OCI-LY7 (cell line): Measurements from ENCODE around the gene DOCK7. TPM values are rescaled to one million over a fixed set of nuclear protein-coding genes. Genes with fewer than 3 reads are reported as not detected.

Experiments used
- BruUV-seq: library from RNA; stranded (reverse); fragments of 400-500 nt; replicated peaks from 2 replicates; lab custom pipeline; 2021; lab: Mats Ljungman, UMichigan
- CTCF ChIA-PET: fragments of 300-600 bp; sonication (Branson Sonifier 250); formaldehyde crosslinking; loops from one replicate; lab custom pipeline; 2022; ENCODE audit warnings: antibody characterized with exemption; ENCODE audit not compliant: unreplicated experiment; lab: Charles Lee
- POLR2A ChIA-PET: fragments of 300-600 bp; sonication (Branson Sonifier 250); formaldehyde crosslinking; loops from one replicate; lab custom pipeline; 2022; ENCODE audit warnings: antibody characterized with exemption; lab: Charles Lee
- DNase-seq: peaks from one replicate; pipeline ENCODE4 v3.0.0-alpha.2; 2015; ENCODE audit warnings: low spot score
- H2AFZ ChIP-seq: fragments of 200-600 bp; sonication (generic), shearing (Covaris generic); 2 replicates; pipeline ENCODE4 v1.6.1; 2014; ENCODE audit warnings: mild to moderate bottlenecking, antibody characterized with exemption, low read length, moderate library complexity
- H3K27ac ChIP-seq: fragments of 200-600 bp; sonication (generic); 2 replicates; pipeline ENCODE4 v1.5.1; 2014; ENCODE audit warnings: mixed run types, low read depth, mild to moderate bottlenecking, moderate library complexity, low read length, inconsistent platforms; ENCODE audit not compliant: poor library complexity, severe bottlenecking
- H3K36me3 ChIP-seq: fragments of 200-600 bp; sonication (generic); 2 replicates; pipeline ENCODE4 v1.6.1; 2014; ENCODE audit warnings: mild to moderate bottlenecking, antibody characterized with exemption, low read length, moderate library complexity, mixed read lengths; ENCODE audit not compliant: insufficient read depth
- H3K4me1 ChIP-seq: fragments of 200-600 bp; sonication (generic); 2 replicates; pipeline ENCODE4 v1.5.1; 2014; ENCODE audit warnings: mild to moderate bottlenecking, low read length; ENCODE audit not compliant: insufficient read depth, poor library complexity, severe bottlenecking
- H3K4me2 ChIP-seq: fragments of 200-600 bp; sonication (generic); 2 replicates; pipeline ENCODE4 v1.6.1; 2014; ENCODE audit warnings: mild to moderate bottlenecking, low read length
- H3K4me3 ChIP-seq: fragments of 200-600 bp; sonication (generic); 2 replicates; pipeline ENCODE4 v1.5.1; 2014; ENCODE audit warnings: mild to moderate bottlenecking, low read depth, low read length; ENCODE audit not compliant: poor library complexity, severe bottlenecking
- H3K79me2 ChIP-seq: fragments of 200-600 bp; sonication (generic); 2 replicates; pipeline ENCODE4 v1.6.1; 2016; ENCODE audit warnings: low read depth, mild to moderate bottlenecking, low read length, moderate library complexity, mixed read lengths; ENCODE audit not compliant: insufficient read depth
- H3K9me2 ChIP-seq: fragments of 200-600 bp; sonication (generic); 2 replicates; pipeline ENCODE4 v1.6.1; 2016; ENCODE audit warnings: mild to moderate bottlenecking, low read length, mixed read lengths; ENCODE audit not compliant: insufficient read depth
- H3K9me3 ChIP-seq: fragments of 200-600 bp; sonication (generic); 2 replicates; pipeline ENCODE4 v1.6.1; 2014; ENCODE audit warnings: mild to moderate bottlenecking, mixed run types, low read length, mixed read lengths
- H4K20me1 ChIP-seq: fragments of 200-600 bp; sonication (generic); 2 replicates; pipeline ENCODE4 v1.6.1; 2014; ENCODE audit warnings: mild to moderate bottlenecking, antibody characterized with exemption, low read length, moderate library complexity, mixed read lengths; ENCODE audit not compliant: insufficient read depth
- EZH2phosphoT487 ChIP-seq: fragments of 200-600 bp; sonication (generic); IDR thresholded peaks from 2 replicates; pipeline ENCODE4 v1.6.1; 2018; ENCODE audit warnings: low read depth, borderline replicate concordance, mild to moderate bottlenecking, mixed run types, antibody characterized with exemption, low read length, moderate library complexity, mixed read lengths
- intact Hi-C: fragments of 100-400 bp; cut with micrococcal nuclease; formaldehyde crosslinking; loops from one replicate; pipeline ENCODE4 v1.10.0; 2022; ENCODE audit not compliant: unreplicated experiment
- total RNA-seq, 2 experiments: library from RNA; depleted of rRNA in 1 of 2; stranded (reverse); fragments of >200 nt in 1 of 2; shearing (Covaris generic) in 1 of 2; gene quantifications; 2 replicates each; pipeline ENCODE4 v1.2.3, GENCODE V29; 2014 to 2022
- TF ChIP-seq, protein P1 (sequence below): fragments of 200-600 bp; sonication (generic); conservative IDR thresholded peaks from 2 replicates; pipeline ENCODE4 v1.5.1; 2014; ENCODE audit warnings: mild to moderate bottlenecking, antibody characterized with exemption, low read length, moderate library complexity, mixed read lengths

DOCK7 gene
- total RNA-seq, 2 experiments from 2014 or later, result 19.5 to 20.3 TPM

DNA sequence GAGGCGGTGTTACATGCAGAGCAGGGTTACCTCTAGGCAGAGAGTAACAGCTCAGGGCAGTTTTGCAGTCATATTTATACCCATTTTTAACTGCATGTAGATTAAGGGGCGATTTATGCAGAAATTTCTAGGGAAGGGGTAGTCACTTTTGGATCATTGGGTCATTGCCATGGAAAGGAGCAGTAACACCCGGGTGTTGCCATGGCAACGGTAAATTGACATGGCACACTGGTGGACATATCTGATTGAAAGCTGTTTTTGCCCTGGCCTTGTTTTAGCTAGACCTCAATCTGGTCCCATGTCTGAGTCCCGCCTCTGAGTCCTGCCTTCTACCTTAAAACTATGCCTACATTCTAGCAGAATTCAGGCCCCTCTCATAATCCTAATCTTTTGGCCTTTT is 263.1 kb downstream of the DOCK7 start:
- no peak overlapping the region for H3K27ac ChIP-seq
- H2AFZ ChIP-seq, result no peak overlapping the region
- no peaks in the 10 kb centered on the region for H3K79me2 ChIP-seq
- no peak overlapping the region for H3K4me2 ChIP-seq
- no peaks in the 10 kb centered on the region for H3K9me3 ChIP-seq
- peaks cover 5% of the 10 kb centered on the region for H3K4me1 ChIP-seq
- no TSS peak for BruUV-seq
- ChIA-PET CTCF (no interaction called here), POLR2A (interaction anchor here (0.7 to 1.3 kb wide), 2 partner anchors 11 to 940 kb away, joined by 3 to 4 read pairs; no protein-coding TSS in a partner anchor)
- no peak overlapping the region for H3K4me3 ChIP-seq
- no peaks in the 10 kb centered on the region for H4K20me1 ChIP-seq
- no peaks in the 10 kb centered on the region for H3K36me3 ChIP-seq
- intact Hi-C loops, result no loop called here
- TF ChIP-seq EZH2phosphoT487, result no peak
- TF ChIP-seq, protein P1, sequence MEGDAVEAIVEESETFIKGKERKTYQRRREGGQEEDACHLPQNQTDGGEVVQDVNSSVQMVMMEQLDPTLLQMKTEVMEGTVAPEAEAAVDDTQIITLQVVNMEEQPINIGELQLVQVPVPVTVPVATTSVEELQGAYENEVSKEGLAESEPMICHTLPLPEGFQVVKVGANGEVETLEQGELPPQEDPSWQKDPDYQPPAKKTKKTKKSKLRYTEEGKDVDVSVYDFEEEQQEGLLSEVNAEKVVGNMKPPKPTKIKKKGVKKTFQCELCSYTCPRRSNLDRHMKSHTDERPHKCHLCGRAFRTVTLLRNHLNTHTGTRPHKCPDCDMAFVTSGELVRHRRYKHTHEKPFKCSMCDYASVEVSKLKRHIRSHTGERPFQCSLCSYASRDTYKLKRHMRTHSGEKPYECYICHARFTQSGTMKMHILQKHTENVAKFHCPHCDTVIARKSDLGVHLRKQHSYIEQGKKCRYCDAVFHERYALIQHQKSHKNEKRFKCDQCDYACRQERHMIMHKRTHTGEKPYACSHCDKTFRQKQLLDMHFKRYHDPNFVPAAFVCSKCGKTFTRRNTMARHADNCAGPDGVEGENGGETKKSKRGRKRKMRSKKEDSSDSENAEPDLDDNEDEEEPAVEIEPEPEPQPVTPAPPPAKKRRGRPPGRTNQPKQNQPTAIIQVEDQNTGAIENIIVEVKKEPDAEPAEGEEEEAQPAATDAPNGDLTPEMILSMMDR, result no peak
- DNase-seq, result no peak
- no peaks in the 10 kb centered on the region for H3K9me2 ChIP-seq

DNA sequence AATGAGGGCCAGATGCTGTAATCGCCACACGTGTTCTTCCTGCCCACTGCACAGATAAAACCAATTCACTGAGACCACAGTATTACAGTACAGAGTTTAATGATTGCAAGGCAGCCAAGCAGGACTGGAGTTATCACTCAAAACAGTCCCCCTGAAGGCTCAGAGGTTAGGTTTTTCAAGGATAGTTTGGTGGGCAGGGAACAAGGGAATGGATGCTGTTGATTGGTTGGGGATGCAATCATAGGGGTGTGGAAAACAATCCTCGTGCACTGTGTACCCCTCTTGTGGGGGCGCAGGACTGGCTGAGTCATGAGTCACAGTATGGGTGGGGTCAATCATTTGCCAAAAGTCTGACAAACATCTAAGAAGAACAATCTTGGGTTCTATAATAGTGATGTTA is 263.8 kb downstream of the DOCK7 start:
- no peak overlapping the region for H3K27ac ChIP-seq
- BruUV-seq, result no TSS peak
- intact Hi-C loops, result no loop called here
- ChIA-PET POLR2A (no interaction called here), CTCF (no interaction called here)
- H3K79me2 ChIP-seq, result no peaks in the 10 kb centered on the region
- peaks cover 5% of the 10 kb centered on the region for H3K4me1 ChIP-seq
- no peaks in the 10 kb centered on the region for H3K9me3 ChIP-seq
- H3K36me3 ChIP-seq, result no peaks in the 10 kb centered on the region
- no peaks in the 10 kb centered on the region for H4K20me1 ChIP-seq
- DNase-seq, result no peak
- TF ChIP-seq EZH2phosphoT487, result no peak
- TF ChIP-seq, protein P1, result no peak
- H3K4me3 ChIP-seq, result no peak overlapping the region
- H3K4me2 ChIP-seq, result no peak overlapping the region
- H2AFZ ChIP-seq, result no peak overlapping the region
- H3K9me2 ChIP-seq, result no peaks in the 10 kb centered on the region

DNA sequence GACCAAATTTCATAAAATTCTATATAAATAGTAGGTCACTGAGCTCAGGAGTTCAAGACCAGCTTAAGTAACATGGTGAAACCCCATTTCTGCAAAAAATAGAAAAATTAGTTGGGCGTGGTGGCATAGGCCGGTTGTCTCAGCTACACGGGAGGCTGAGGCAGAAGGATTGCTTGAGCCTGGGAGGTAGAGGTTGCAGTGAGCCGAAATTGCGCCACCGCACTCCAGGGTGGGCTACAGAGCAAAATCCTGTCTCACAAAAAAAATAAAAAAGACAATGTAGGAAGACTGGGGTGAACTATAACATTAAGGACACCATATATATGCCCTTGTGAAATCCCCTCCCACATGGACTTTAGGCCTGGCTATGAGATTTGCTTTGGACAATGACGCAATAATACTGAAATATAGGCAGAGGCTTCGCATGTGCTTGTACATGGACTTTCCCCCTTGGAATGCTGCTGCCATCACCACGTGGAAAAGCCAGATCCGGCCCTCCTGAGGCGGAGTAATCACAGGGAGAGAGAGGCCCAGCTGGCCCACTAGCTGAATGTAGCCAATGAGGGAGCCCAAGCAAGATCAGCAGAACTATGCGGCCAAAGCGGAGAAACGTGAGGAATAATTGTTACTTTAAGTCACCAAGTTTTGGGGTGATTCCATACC is 264.5 kb downstream of the DOCK7 start:
- Histone ChIP-seq H3K79me2 (no peaks in the 10 kb centered on the region), H3K4me2 (no peak overlapping the region), H3K9me2 (no peaks in the 10 kb centered on the region), H2AFZ (no peak overlapping the region), H4K20me1 (no peaks in the 10 kb centered on the region), H3K4me3 (no peak overlapping the region), H3K27ac (no peak overlapping the region), H3K4me1 (peaks cover 5% of the 10 kb centered on the region), H3K36me3 (no peaks in the 10 kb centered on the region), H3K9me3 (no peaks in the 10 kb centered on the region)
- ChIA-PET POLR2A (no interaction called here), CTCF (no interaction called here)
- DNase-seq, result no peak
- intact Hi-C loops, result no loop called here
- TF ChIP-seq EZH2phosphoT487, result no peak
- TF ChIP-seq, protein P1, result no peak
- BruUV-seq, result no TSS peak
